A673 (cell line): ENCODE measurements around the gene GALNT18.

Source experiments
- CTCF ChIP-seq: fragments of 300-800, 200-600 bp; sonication (generic); conservative IDR thresholded peaks from 2 replicates; pipeline ENCODE4 v1.5.1; 2017; ENCODE audit warnings: low read depth, mild to moderate bottlenecking, antibody characterized with exemption, low read length, moderate library complexity, mixed read lengths
- EZH2 ChIP-seq: fragments of 200-600 bp; sonication (generic); IDR thresholded peaks from 2 replicates; pipeline ENCODE4 v1.6.1; 2017; ENCODE audit warnings: borderline replicate concordance, low read depth, mild to moderate bottlenecking, mixed read lengths, antibody characterized with exemption, low read length; ENCODE audit not compliant: poor library complexity, severe bottlenecking

GRCh38 chr11:11555208-11555607 lies 66.6 kb downstream of the GALNT18 start:
- TF ChIP-seq CTCF (no peak), EZH2 (no peak)
